ENCODE data around the gene KCNJ10. TPM values are rescaled to one million over a fixed set of nuclear protein-coding genes. Genes with fewer than 3 reads are reported as not detected.
A peak's percentile ranks its signal among the peaks of the same experiment; 100 is the strongest.

Gene KCNJ10
- total and polyA plus RNA-seq, 12 donors, result 0.11 to 0.32 (median 0.13) TPM; not detected in 7

DNA sequence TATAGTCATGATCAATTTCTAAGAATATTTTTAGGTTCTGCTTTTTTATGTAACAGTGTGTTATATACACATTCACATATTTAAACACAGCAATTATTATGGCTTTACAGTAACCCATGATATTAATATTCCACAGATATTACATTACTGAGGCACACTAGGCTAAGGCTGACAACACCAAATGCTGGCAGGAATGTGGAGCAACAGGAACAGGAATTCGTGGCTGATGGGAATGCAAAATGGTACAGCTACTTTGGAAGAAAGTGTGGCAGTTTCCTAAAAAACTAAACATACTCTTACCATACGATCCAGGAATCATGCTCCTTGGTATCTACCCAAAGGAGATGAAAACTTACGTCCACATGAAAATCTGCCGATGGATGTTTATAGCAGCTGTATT is 9.5 kb upstream of the KCNJ10 start:
- intact Hi-C loops (cut with DNase I), result no loop called here
- H3K9me3 ChIP-seq (replicated peaks in 1 of 3), result no peaks in the 10 kb centered on the region
- H3K27me3 ChIP-seq, result peaks cover 34% of the 10 kb centered on the region
- WGBS, 4 donors, result 37 to 47% (median 43%) methylated on average over 4 of the region's 4 CpGs
- TF ChIP-seq, protein P1, sequence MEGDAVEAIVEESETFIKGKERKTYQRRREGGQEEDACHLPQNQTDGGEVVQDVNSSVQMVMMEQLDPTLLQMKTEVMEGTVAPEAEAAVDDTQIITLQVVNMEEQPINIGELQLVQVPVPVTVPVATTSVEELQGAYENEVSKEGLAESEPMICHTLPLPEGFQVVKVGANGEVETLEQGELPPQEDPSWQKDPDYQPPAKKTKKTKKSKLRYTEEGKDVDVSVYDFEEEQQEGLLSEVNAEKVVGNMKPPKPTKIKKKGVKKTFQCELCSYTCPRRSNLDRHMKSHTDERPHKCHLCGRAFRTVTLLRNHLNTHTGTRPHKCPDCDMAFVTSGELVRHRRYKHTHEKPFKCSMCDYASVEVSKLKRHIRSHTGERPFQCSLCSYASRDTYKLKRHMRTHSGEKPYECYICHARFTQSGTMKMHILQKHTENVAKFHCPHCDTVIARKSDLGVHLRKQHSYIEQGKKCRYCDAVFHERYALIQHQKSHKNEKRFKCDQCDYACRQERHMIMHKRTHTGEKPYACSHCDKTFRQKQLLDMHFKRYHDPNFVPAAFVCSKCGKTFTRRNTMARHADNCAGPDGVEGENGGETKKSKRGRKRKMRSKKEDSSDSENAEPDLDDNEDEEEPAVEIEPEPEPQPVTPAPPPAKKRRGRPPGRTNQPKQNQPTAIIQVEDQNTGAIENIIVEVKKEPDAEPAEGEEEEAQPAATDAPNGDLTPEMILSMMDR (IDR thresholded peaks at IDR 0.05), result no peak
- TF ChIP-seq POLR2A (IDR thresholded peaks at IDR 0.05), result no peak
- no peak for DNase-seq
- H3K27ac ChIP-seq, result no peak overlapping the region
- no peaks in the 10 kb centered on the region for H3K36me3 ChIP-seq (replicated peaks in 1 of 2)
- no peak overlapping the region for H3K4me3 ChIP-seq
- peaks cover 0 to 4% of the 10 kb centered on the region in 2 donors for H3K4me1 ChIP-seq (replicated peaks in 1 of 2)

DNA sequence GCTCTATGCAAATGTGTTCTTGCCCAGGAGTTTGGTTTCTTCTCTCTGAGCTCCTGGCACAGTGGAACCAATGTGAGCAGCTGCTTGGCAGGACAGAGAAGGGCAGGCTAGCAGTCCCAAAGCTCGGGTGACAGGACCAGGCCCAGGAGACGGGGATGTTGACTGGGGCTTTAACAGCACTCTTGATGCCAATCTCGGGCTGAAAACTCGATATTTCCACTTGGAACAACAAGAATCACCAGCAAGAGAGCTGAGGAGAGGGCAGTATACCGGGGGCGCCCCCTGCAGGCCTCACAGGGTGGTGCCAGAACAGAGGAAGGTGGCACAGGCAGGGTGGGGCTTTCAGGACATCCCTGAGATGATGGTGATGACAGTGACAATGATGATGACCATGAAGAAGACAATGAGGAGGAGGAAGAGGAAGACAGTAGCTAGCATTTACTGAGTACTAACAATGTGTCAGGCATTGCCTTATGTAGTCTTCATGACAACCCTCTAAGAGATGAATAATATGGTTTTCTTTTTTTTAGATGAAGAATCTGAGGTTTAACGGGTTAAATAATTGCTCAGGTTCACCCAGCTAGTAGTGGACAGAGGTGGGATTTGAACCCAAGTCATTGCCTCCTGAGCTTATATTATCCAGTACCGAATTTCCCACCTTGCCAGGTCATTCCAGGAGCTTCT is 8.7 kb upstream of the KCNJ10 start:
- intact Hi-C loops (cut with DNase I), result no loop called here
- no peaks in the 10 kb centered on the region for H3K9me3 ChIP-seq (replicated peaks in 1 of 3)
- no peak overlapping the region for H3K27ac ChIP-seq
- no peaks in the 10 kb centered on the region for H3K36me3 ChIP-seq (replicated peaks in 1 of 2)
- DNase-seq, result peak in 5 of 7 donors; percentile 40 to 68 (median 60)
- 14 to 23% (median 18%) methylated on average over 6 to 8 of the region's 8 CpGs for WGBS, 4 donors
- TF ChIP-seq, protein P1 (IDR thresholded peaks at IDR 0.05), result peak; percentile 32 to 63 (median 58)
- no peak for TF ChIP-seq POLR2A (IDR thresholded peaks at IDR 0.05)
- H3K27me3 ChIP-seq, result peaks cover 34% of the 10 kb centered on the region
- H3K4me3 ChIP-seq, result no peak overlapping the region
- no peaks in the 10 kb centered on the region for H3K4me1 ChIP-seq (replicated peaks in 1 of 2)

DNA sequence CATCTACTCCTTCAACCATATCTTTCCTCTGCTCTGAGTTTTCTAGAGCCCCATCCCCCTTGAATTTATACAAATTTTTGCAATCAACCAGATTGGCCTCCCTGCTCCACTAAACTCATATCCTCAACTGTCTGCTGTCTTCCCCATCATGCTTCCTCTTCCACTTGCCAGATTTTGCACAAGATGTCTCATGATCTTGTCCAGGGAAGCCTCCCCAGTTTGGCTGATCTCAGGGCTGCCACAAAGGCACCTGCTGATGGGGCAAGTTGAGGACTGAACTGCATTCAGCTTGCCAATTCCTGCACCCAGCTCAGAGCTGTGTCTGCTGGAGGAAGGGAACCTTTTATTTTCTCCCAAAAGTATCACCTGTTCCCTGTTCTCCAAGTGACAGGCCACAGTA is 7.5 kb upstream of the KCNJ10 start:
- TF ChIP-seq, protein P1 (IDR thresholded peaks at IDR 0.05), result no peak
- no peak for TF ChIP-seq POLR2A (IDR thresholded peaks at IDR 0.05)
- no peaks in the 10 kb centered on the region for H3K4me1 ChIP-seq (replicated peaks in 1 of 2)
- peaks cover 24% of the 10 kb centered on the region for H3K27me3 ChIP-seq
- H3K36me3 ChIP-seq (replicated peaks in 1 of 2), result no peaks in the 10 kb centered on the region
- no peak overlapping the region for H3K27ac ChIP-seq
- H3K9me3 ChIP-seq (replicated peaks in 1 of 3), result no peaks in the 10 kb centered on the region
- peak in 1 of 7 donors; percentile 26 for DNase-seq
- intact Hi-C loops (cut with DNase I), result no loop called here
- no peak overlapping the region for H3K4me3 ChIP-seq

DNA sequence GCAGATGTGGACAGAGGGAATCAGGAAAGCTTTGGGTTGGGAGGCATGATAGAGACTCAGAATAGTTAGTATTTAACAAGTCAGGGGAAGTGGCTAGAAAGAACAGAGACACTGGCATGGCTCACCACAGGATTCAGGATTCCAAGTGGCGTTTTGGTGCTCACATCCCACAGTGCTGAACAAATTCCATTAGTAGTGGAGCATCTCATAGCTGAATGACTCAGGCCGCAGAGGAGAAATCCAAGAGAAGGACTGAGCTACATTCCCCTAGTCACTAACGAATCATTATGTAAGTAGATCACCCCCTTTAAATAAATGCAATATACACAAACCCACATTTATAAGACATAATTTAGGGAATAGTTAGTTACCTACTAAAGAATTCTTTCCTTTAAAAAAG is 6.3 kb upstream of the KCNJ10 start:
- Histone ChIP-seq H3K27me3 (peaks cover 14% of the 10 kb centered on the region), H3K9me3 (replicated peaks in 1 of 3) (no peaks in the 10 kb centered on the region), H3K27ac (no peak overlapping the region), H3K4me1 (replicated peaks in 1 of 2) (no peaks in the 10 kb centered on the region), H3K36me3 (replicated peaks in 1 of 2) (no peaks in the 10 kb centered on the region), H3K4me3 (no peak overlapping the region)
- intact Hi-C loops (cut with DNase I), result no loop called here
- 60 to 84% (median 79%) methylated on average over 3 of the region's 3 CpGs for WGBS, 4 donors
- TF ChIP-seq POLR2A (IDR thresholded peaks at IDR 0.05), result no peak
- TF ChIP-seq, protein P1 (IDR thresholded peaks at IDR 0.05), result no peak
- DNase-seq, result no peak
